Muscle layer of duodenum (tissue), 2 donors: Measurements from ENCODE around the gene HIRA.
"Not testable (repeated sequence)": the region's sequence is repeated elsewhere in the genome, so short reads cannot be mapped to it uniquely, and the experiment has no call there.

ENCODE experiments used
- H3K27ac ChIP-seq: one replicate; pipeline ENCODE4 v1.7.0; 2013; ENCODE audit warnings: mild to moderate bottlenecking, low read length
- H3K27me3 ChIP-seq: one replicate; pipeline ENCODE4 v1.7.0; 2013; ENCODE audit warnings: low read depth, mild to moderate bottlenecking, control low read depth, low read length
- H3K36me3 ChIP-seq, 2 donors: one replicate each; pipeline ENCODE4 v1.7.0; 2013; ENCODE audit warnings: low read length in 2 of 2, control low read depth in 1 of 2, mild to moderate bottlenecking in 1 of 2; ENCODE audit not compliant: insufficient read depth in 2 of 2, control insufficient read depth in 1 of 2
- H3K4me1 ChIP-seq, 2 donors: one replicate each; pipeline ENCODE4 v1.7.0; 2013; ENCODE audit warnings: low read length in 2 of 2, mild to moderate bottlenecking in 2 of 2, control low read depth in 1 of 2, moderate library complexity in 1 of 2; ENCODE audit not compliant: insufficient read depth in 2 of 2, control insufficient read depth in 1 of 2
- H3K4me3 ChIP-seq, 2 donors: one replicate each; pipeline ENCODE4 v1.7.0; 2013; ENCODE audit warnings: low read length in 2 of 2, low read depth in 1 of 2, mild to moderate bottlenecking in 1 of 2
- H3K9me3 ChIP-seq, 2 donors: one replicate each; pipeline ENCODE4 v1.7.0; 2013; ENCODE audit warnings: low read length in 2 of 2, control low read depth in 1 of 2, mild to moderate bottlenecking in 1 of 2; ENCODE audit not compliant: control insufficient read depth in 1 of 2
- donor health status: healthy.

HIRA gene

GRCh38 chr22:19329454-19329853, 102.1 kb downstream of the HIRA start:
- H3K4me1 ChIP-seq: no peaks in the 10 kb centered on the region
- H3K27ac ChIP-seq: no peak overlapping the region
- no peak overlapping the region for H3K4me3 ChIP-seq
- peaks cover 4 to 12% of the 10 kb centered on the region in 2 donors for H3K9me3 ChIP-seq
- H3K36me3 ChIP-seq: peaks cover 29 to 56% of the 10 kb centered on the region in 2 donors
- no peaks in the 10 kb centered on the region for H3K27me3 ChIP-seq

GRCh38 chr22:19325296-19325948, 106.1 kb downstream of the HIRA start:
- no peak overlapping the region for H3K27ac ChIP-seq
- H3K27me3 ChIP-seq: no peaks in the 10 kb centered on the region
- no peaks in the 10 kb centered on the region for H3K4me1 ChIP-seq
- H3K4me3 ChIP-seq: no peak overlapping the region
- peaks cover 9 to 23% of the 10 kb centered on the region in 2 donors for H3K36me3 ChIP-seq
- H3K9me3 ChIP-seq: peaks cover 0 to 3% of the 10 kb centered on the region in 2 donors

GRCh38 chr22:19323420-19323819, 108.1 kb downstream of the HIRA start:
- H3K27me3 ChIP-seq, H3K9me3 ChIP-seq, H3K4me1 ChIP-seq, H3K4me3 ChIP-seq, H3K36me3 ChIP-seq, H3K27ac ChIP-seq: not testable (repeated sequence)

- Histone ChIP-seq H3K4me3 (no peak overlapping the region), H3K27me3 (no peaks in the 10 kb centered on the region), H3K4me1 (no peaks in the 10 kb centered on the region), H3K27ac (no peak overlapping the region), H3K9me3 (peaks cover 0 to 11% of the 10 kb centered on the region in 2 donors), H3K36me3 (no peaks in the 10 kb centered on the region)
Observed at GRCh38 chr22:19321757-19322156, 109.8 kb downstream of the HIRA start.

GRCh38 chr22:19320136-19320535, 111.4 kb downstream of the HIRA start:
- not testable (repeated sequence) for H3K36me3 ChIP-seq

GRCh38 chr22:19319281-19319680, 112.3 kb downstream of the HIRA start:
- Histone ChIP-seq H3K4me3 (no peak overlapping the region), H3K36me3 (no peaks in the 10 kb centered on the region), H3K27me3 (no peaks in the 10 kb centered on the region), H3K9me3 (peaks cover 0 to 16% of the 10 kb centered on the region in 2 donors), H3K4me1 (no peaks in the 10 kb centered on the region), H3K27ac (no peak overlapping the region)

More at GRCh38 chr22:19320136-19320535, 111.4 kb downstream of the HIRA start:
- H3K27me3 ChIP-seq, H3K4me3 ChIP-seq, H3K27ac ChIP-seq, H3K4me1 ChIP-seq: not testable (repeated sequence)
- peaks cover 0 to 18% of the 10 kb centered on the region in 2 donors for H3K9me3 ChIP-seq

GRCh38 chr22:19317865-19318264, 113.7 kb downstream of the HIRA start:
- H3K36me3 ChIP-seq: no peaks in the 10 kb centered on the region

GRCh38 chr22:19307872-19308271, 123.7 kb downstream of the HIRA start:
- H3K36me3 ChIP-seq: no peaks in the 10 kb centered on the region
- H3K4me1 ChIP-seq: no peaks in the 10 kb centered on the region
- no peak overlapping the region for H3K4me3 ChIP-seq
- H3K27me3 ChIP-seq: no peaks in the 10 kb centered on the region
- no peak overlapping the region for H3K27ac ChIP-seq
- no peaks in the 10 kb centered on the region for H3K9me3 ChIP-seq

More at GRCh38 chr22:19317865-19318264, 113.7 kb downstream of the HIRA start:
- Histone ChIP-seq H3K27ac (no peak overlapping the region), H3K27me3 (no peaks in the 10 kb centered on the region), H3K4me3 (no peak overlapping the region), H3K4me1 (no peaks in the 10 kb centered on the region), H3K9me3 (peaks cover 0 to 15% of the 10 kb centered on the region in 2 donors)

- not testable (repeated sequence) for H3K27ac ChIP-seq, H3K9me3 ChIP-seq, H3K36me3 ChIP-seq, H3K4me3 ChIP-seq, H3K4me1 ChIP-seq, H3K27me3 ChIP-seq
Observed at GRCh38 chr22:19306535-19306934, 125.0 kb downstream of the HIRA start.

- no peaks in the 10 kb centered on the region for H3K4me1 ChIP-seq
- H3K4me3 ChIP-seq: no peak overlapping the region
- no peak overlapping the region for H3K27ac ChIP-seq
- no peaks in the 10 kb centered on the region for H3K27me3 ChIP-seq
- no peaks in the 10 kb centered on the region for H3K36me3 ChIP-seq
- H3K9me3 ChIP-seq: no peaks in the 10 kb centered on the region
Observed at GRCh38 chr22:19304547-19304946, 127.0 kb downstream of the HIRA start.

GRCh38 chr22:19303785-19304184, 127.7 kb downstream of the HIRA start:
- Histone ChIP-seq H3K4me3 (no peak overlapping the region), H3K9me3 (no peaks in the 10 kb centered on the region), H3K4me1 (no peaks in the 10 kb centered on the region), H3K36me3 (no peaks in the 10 kb centered on the region), H3K27me3 (no peaks in the 10 kb centered on the region), H3K27ac (no peak overlapping the region)

GRCh38 chr22:19295733-19296132, 135.8 kb downstream of the HIRA start:
- peaks cover 0 to 10% of the 10 kb centered on the region in 2 donors for H3K4me1 ChIP-seq
- no peak overlapping the region for H3K27ac ChIP-seq
- H3K4me3 ChIP-seq: no peak overlapping the region
- no peaks in the 10 kb centered on the region for H3K9me3 ChIP-seq
- no peaks in the 10 kb centered on the region for H3K36me3 ChIP-seq
- no peaks in the 10 kb centered on the region for H3K27me3 ChIP-seq
